Putamen (tissue), 1 donor: Measurements from ENCODE around the gene PPP3R1.
"Not testable (repeated sequence)": the region's sequence is repeated elsewhere in the genome, so short reads cannot be mapped to it uniquely, and the experiment has no call there.

ENCODE experiments used
- DNase-seq: peaks from one replicate; pipeline ENCODE4 v3.0.0-alpha.2; 2016; ENCODE audit warnings: low spot score

PPP3R1 gene

DNA sequence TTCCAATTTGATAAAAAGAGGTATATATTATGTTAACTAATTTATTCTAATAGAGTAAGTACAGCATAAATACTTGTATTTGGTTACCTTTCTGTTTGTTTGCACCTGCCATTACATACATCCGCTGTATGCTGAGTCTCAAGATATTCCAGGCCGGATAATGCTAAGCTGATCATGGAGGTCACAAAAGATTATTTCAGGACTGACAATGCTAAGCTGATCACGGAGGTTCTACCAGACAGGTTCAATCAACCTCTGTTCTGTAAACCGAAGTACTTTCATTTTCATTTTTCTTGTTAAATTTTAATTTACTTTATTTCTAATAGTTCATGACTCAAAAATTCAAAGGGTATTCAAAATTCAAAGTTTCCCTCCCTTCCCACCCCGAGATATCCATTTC, 63.5 kb downstream of the PPP3R1 start:
- no peak for DNase-seq

DNA sequence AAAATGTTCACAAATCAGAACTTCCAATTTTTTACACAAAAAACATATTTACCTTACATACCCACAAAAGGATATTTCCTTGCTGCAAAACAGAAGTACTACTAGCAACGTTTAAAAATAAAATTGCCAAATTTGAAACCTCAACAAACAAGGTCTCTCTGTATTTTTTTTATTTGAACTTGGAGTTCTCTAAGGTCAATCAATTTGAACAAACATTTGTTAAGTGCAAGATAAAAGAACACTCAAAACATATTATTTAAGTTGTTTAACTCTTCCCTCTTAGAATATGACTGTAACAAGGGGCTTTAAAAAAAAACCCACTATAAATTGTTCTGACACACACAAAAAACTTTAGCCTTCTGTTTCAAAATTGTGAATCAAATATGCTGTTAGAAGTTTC, 65.0 kb downstream of the PPP3R1 start:
- DNase-seq: no peak

- no peak for DNase-seq
Measured at GRCh38 chr2:68185541-68186164, 66.7 kb downstream of the PPP3R1 start.

DNA sequence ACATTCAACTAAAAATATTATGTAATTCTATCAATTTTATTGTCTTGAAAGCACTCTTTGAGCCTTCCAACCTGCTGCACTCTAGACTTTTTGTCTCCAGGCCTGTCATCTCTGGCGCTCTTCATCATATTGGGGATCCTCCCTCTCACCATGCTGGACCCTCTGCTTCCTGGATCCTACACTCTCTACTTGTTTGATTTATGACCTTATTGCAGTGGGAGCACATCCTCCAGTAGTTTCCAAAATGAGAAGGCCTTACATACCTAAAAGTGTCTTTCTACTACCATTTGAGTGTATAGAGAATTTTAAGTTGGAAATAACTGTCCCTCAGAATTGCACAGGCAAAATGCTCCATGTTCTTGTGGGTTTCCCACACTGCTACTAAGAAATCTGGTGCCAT, 69.4 kb downstream of the PPP3R1 start:
- no peak for DNase-seq

- no peak for DNase-seq
Measured at GRCh38 chr2:68178954-68179627, 73.2 kb downstream of the PPP3R1 start.

GRCh38 chr2:68178432-68178831, 73.9 kb downstream of the PPP3R1 start:
- DNase-seq: no peak

DNA sequence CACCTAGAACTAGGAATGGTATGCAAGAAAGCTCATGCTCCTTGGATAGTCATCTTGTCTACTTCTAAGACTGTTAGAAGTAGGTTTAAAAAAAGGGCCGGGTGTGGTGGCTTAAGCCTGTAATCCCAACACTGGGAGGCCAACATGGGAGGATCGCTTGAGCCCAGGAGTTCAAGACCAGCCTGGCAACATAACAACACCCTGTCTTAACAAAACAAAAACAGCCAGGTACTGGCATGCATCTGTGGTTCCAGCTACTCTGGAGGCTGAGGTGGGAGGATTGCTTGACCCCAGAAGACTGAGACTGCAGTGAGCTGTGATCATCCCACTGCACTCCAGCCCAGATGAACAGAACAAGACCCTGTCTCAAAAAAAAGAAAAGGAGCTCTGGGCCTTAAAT, 74.8 kb downstream of the PPP3R1 start:
- DNase-seq: no peak

DNA sequence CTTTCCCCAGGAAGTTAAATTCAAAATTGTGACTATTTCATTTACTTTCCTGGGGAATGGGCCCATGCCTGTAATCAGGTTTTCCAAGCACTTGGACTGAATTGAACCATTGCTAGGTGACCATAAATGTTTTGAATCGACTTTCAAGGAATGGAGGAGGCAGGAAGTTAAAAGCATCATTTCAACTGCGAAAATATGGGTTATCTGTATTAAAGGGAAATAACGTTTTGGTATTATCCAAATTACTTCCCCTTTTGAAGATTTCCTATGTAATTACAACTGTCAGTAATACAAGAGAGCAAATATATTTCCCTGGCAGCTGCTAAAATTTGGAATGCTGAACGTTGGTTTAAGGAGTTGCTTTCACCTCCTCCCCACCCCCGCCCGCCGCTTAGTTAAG, 75.7 kb downstream of the PPP3R1 start:
- DNase-seq: no peak

DNA sequence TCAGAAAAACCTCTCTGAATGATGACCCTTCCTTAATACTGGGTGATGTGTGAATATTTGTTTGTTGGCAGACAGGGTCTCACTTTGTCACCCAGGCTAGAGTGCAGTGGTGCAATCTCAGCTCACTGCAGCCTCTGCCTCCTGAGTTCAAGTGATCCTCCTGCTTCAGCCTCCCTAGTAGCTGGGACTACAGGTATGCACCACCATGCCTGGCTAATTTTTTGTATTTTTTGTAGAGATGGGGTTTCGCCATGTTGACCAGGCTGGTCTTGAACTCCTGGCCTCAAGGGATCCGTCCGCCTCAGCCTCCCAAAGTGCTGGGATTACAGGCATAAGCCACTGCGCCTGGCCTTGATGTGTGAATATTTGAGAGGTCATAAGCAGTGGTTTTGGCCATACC, 77.1 kb downstream of the PPP3R1 start:
- not testable (repeated sequence) for DNase-seq

DNA sequence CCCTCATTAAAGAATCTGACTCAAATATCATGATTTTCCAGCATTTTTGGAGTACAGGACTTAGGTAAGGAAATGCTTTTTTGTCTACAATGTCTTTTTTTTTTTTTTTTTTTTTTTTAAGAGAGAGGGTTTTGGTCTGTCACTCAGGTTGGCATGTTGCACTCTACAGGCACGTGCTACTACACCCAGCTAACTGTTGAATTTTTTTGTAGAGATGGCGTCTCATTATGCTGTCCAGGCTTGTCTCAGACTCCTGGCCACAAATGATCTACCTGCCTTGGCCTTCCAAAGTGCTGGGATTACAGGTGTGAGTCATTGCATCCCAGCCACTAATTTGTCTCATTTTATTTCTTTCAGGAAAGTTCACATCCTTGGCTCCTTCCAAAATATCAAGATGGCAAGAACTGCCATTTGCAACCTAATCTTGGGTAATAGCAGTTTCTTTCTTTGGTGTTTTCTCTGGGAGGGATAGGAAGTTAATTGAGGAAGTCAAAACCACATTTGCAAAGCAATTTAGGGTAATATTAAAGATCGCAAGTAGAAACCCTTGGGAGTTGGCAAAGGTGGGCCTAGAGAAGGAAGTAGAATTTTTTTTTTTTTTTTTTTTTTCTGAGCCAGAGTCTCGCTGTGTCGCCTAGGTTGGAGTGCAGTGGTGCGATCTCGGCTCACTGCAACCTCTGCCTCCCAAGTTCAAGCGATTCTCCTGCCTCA, 79.2 kb downstream of the PPP3R1 start:
- DNase-seq: no peak

GRCh38 chr2:68172521-68172920, 79.8 kb downstream of the PPP3R1 start:
- no peak for DNase-seq

GRCh38 chr2:68171684-68172083, 80.6 kb downstream of the PPP3R1 start:
- no peak for DNase-seq

- no peak for DNase-seq
Measured at GRCh38 chr2:68171146-68171545, 81.2 kb downstream of the PPP3R1 start.

GRCh38 chr2:68169308-68169707, 83.0 kb downstream of the PPP3R1 start:
- no peak for DNase-seq

GRCh38 chr2:68167186-68167585, 85.1 kb downstream of the PPP3R1 start:
- no peak for DNase-seq

- no peak for DNase-seq
Measured at GRCh38 chr2:68163641-68164040, 88.7 kb downstream of the PPP3R1 start.

DNA sequence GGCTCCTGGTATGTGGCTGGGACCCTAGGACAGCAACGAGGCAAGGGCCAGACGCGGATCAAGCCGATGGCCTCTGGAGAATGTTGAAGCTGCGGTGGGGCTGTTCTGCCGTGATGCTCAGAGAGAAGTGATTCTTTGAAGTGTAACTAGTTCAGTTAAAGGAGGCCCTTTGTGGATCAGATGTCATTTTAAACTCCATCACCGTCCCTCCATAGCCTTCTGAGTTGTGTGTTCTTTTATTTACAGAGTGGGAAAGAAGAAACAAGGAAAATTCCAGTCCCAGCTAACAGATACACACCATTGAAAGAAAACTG, 94.2 kb downstream of the PPP3R1 start:
- DNase-seq: no peak

DNA sequence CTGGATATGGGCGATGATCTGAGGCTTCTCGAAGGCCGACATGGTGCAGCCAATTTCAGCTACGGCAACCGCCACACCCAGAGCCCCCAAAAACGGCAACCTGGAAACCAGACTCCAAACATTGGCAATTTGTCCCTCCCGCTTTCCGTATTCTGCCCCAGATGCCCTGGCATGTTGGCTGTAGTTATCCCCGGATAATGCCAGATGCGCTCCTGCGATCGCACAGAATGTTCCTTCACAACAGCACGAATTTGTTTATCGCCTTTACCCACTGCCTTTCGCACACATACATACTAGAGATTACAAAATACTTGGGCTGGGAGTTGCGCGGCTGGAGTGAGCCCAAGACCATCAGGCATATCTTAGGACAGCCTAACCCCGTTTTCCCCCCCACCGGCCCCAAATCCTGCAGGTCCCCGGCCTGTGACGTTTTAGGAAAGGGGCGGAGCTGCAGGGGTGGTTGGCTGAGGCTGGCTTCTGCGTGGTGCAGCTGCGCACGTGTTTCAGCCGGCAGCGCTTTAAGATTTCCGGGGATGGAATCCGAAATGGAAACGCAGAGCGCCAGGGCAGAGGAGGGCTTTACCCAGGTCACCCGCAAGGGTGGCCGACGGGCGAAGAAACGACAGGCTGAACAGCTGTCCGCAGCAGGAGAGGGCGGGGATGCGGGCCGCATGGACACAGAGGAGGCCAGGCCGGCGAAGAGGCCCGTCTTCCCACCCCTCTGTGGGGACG, 94.8 kb downstream of the PPP3R1 start, which contains the start of gene PNO1:
Gene PNO1 (plus strand): TSS at position 487 of the 732 bp plus-strand sequence. CDS start 47 bp downstream, at position 534.
- peak; percentile 95 for DNase-seq

GRCh38 chr2:68157002-68157401, 95.3 kb downstream of the PPP3R1 start:
- DNase-seq: no peak

- no peak for DNase-seq
Measured at GRCh38 chr2:68156419-68156818, 95.9 kb downstream of the PPP3R1 start.

- DNase-seq: no peak
Measured at GRCh38 chr2:68155618-68156017, 96.7 kb downstream of the PPP3R1 start.

DNA sequence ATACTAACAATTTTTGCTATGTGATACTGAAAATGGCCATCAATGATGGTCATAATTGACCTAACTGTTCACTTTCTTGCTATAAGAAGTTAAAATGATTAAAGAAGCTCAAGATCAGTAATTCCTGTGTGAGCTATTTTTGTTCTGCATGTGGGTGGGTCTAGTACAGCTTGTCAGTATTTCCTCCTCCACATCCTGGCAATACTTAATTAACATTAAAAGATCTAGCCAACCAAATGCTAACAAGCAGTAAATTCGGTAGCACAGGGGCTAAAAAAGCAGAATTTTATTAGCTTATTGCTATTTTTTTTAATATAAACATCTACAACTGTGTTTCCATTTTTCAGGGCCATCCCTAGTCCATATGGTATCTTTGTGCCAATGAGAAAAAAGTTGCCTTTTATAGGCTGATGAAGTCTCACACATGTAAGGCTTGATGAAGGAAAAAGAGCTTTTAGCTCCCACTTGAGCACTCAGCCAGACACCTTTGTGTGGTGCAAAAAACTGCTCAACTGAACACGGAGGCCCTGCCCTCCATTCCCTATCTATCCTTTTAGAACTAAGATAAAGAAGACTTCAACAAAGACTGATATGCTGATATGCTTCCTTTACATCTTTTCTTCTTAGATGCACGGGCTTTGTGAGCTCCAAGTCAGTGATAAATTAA, 99.5 kb downstream of the PPP3R1 start:
- peak; percentile 69 for DNase-seq
